Measurements from ENCODE around the gene SPG21.
"Not testable (repeated sequence)": the region's sequence is repeated elsewhere in the genome, so short reads cannot be mapped to it uniquely, and the experiment has no call there.

Gene SPG21, protein sequence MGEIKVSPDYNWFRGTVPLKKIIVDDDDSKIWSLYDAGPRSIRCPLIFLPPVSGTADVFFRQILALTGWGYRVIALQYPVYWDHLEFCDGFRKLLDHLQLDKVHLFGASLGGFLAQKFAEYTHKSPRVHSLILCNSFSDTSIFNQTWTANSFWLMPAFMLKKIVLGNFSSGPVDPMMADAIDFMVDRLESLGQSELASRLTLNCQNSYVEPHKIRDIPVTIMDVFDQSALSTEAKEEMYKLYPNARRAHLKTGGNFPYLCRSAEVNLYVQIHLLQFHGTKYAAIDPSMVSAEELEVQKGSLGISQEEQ

DNA sequence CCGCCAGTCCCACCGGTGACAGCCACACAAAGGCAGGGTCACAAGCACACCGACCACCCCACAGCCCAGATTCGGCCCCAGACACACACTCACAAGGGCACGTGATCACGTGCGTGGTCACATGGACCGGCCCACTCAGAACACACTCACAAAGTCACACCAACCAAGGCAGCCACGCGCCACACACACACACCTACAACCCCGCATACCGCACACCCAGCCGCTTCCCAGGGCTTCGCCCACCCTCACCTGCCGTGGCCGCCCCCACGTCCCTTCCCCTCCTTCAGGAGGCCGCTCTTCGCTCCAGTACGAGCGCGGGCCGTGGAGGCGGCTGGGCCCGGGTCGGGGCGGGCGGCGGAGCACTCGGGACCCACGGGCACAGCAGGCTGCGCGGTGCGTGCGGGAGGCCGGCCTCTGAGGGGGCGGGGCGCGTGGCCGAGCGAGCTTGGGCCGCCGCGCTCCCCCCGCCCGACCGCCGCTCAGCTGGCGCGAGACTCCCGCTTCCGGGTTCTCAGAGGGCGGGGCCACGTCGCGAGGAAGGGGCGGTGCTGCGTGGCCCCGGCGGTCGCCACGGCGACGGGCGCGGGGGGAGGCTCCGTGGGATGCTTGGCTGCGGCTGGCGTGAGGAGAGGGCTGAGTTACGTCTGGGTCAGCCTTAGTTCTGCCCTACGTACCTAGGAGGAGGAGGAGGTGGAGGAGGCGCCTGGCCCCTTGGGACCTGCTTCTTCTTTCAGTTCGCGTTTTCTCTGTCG lies at the start of gene SPG21:
Gene SPG21, minus strand, starts transcription at position 499 of the 752 bp plus-strand sequence. CDS start 6,345 bp downstream, outside the sequence.
- DNase-seq: peak; percentile 81

DNA sequence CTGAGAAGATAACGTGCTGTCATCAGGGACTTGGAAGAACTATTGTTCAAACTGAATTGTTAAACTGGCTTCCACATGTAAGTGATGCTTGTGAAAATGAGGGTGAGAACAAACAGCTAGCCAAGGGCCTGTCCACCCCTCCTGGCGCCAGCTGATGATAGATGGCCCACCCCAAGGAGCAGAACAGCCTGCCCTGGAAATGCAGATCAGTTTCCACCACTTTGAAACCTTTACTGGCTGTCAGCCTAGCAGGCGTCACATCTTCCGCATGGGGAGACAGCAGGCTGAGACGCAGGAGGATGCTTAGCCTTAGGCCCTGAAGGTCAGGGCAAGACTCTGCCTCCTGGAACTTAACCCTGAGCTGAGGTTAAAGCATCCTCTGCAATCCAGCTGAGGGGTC lies 49.1 kb upstream of the SPG21 start:
- DNase-seq: no peak

GRCh38 chr15:65038428-65038827 lies 48.7 kb upstream of the SPG21 start:
- no peak for DNase-seq

DNA sequence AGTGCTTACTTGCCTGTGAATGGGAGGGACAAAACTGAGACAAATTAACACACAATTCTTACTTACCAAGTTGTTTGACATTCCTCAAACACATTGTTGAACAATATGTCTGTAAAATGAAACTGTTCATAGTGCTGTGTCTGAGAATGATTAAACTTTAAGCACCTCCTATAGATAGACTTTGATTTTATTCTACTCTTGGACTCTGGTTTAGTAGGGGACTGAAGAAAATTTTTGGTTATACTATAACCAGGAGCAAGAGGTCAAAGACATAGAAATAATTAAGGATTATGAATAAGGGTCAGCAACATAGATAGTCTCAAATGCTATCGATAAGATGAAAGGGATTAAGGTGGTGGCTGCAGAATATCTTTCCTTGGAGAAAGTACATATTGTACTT lies 47.6 kb upstream of the SPG21 start:
- no peak for DNase-seq

- DNase-seq: no peak
These were observed 45.0 kb upstream of the SPG21 start for GRCh38 chr15:65034719-65035118.

DNA sequence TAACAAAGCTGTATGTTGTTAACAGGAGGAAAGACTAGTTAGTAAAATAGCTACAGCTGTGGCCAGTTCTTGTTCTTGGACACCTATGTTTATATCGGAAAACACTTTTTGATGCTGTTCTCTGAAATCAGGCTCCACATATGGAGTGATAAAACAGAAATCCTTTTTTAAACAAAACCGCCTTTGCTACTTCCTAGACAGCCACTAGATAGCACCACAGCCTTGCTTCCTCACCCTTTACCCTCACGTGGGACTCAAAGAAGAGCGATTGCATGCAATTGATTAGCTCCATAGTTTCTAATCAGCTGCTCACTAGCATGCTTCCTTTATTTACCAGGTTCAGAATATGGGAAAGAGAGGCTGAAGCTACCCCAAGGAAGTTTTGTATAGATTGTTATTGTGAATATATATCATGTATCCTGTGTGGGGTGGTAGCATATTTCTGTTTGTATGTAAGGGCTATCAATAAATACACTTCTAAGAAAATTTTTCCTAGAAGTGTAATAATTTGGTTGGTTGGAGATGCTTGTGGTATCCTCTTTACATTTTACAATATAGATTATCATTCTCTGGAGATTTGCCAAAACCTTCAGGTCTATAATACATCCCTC lies 44.0 kb upstream of the SPG21 start:
- DNase-seq: no peak

DNA sequence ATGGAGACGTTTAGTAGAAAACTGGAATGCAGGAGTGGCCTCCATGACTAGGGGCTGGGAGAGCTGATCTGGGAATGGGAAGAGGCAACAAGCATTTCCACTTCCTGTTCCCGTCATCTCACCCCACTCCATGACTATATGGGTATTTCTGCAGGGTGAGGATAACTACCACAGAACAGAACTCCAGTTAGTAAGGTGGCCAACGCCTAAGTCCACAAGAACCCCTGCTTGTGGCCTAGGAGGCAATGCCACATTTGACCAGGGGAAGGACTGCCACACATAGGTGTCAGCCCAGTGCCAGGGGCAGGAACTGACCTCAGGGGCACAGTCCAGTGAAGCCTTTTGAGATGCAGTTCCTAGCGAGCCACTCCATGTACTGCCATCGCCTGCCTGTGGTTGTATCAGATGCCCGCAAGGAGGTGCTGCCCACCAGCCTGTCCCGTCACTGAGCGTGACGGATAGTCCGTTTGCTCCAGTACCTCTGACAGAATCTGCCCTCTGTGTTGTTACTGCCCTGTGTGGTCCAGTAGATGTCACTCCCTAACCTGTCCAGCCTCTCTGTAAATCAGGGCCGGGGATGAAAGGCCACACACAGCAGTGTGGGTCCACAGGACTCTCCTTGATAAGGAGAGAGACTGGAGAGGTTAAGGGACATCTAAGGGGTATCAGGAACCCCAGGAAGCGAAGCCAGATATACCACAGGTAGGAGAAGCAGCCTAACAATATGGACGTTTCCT lies 43.3 kb upstream of the SPG21 start:
- peak; percentile 9 for DNase-seq

DNA sequence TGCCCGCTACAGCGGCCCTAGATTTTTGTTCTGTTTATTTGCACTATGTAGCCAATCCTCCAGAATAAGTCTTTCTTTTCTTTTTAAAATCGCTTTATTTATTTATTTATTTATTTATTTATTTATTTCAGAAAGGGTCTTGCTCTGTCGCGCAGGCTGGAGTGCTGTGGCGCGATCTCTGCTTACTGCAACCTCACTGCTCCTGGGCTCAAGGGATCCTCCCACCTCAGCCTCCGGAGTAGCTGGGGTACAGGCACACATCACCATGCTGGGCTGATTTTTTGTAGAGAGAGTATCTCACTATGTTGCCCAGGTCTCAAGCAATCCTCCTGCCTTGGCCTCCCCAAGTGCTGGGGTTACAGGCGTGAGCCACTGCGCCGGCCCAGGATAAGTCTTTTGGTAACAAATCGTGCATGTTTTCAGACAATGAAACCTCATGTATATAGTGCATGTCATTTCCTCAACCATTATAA lies 40.1 kb upstream of the SPG21 start:
- DNase-seq: no peak

DNA sequence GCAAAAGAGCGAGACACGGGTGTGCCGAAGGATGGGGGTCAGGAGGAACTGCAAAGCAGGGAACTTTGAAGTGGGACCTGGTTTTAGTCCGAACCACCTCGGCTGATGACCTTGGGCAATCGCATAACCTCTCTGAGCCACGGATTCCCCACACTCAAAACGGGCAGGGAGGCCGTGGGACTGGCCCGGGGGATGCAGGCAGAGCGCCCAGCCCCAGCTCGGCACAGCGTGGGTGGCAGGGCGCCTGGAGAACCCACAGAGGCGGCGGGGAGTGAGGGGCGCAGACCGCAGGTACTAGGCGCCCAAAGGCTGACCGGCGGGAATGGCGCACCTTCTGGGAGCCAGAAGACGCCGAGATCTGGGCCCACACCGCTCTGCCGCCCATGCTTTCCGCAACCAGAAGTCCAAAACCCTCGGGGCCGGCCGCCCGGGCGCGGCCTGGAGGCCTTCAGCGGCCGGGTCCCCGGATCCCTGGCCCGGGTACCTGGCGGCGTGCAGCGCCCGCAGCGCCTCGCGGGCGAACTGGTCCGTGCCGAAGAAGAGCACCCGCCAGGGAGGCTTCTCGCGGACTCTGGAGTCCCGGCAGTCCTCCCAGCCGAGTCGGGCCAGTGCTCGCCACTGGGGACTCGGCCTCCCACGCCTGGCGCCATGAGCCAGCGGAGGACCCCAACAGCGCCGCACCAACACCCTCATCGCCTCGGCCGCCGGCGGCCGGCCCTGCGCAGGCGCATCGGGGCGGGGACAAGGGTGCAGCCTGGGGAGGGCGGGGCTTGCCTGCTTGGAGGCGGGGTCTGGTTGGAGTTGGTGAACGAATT lies 39.4 kb upstream of the SPG21 start, which contains the start of gene MTFMT:
Gene MTFMT, minus strand, starts transcription at position 719 of the 815 bp plus-strand sequence. Its CDS starts 26 bp downstream, at position 693.
- DNase-seq: peak; percentile 96

GRCh38 chr15:65028338-65028737 lies 38.6 kb upstream of the SPG21 start:
- DNase-seq: no peak

DNA sequence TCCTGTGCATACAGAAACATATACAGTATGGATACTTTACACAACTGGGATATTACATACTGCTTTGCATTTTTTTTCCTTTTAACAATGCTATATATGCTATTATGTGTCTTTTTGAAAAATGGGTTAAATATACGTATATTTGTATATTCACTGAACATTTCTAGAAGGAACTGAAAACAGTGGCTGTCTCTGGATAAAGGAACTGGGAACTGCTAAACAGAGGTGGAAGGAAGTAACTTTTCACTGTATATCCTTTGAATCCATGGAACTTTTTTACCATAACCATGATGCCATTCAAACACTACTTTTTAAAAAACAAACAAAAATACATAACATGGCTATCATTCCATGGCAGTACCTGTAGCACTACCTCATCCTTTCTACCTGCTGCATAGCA lies 37.9 kb upstream of the SPG21 start:
- DNase-seq: no peak

DNA sequence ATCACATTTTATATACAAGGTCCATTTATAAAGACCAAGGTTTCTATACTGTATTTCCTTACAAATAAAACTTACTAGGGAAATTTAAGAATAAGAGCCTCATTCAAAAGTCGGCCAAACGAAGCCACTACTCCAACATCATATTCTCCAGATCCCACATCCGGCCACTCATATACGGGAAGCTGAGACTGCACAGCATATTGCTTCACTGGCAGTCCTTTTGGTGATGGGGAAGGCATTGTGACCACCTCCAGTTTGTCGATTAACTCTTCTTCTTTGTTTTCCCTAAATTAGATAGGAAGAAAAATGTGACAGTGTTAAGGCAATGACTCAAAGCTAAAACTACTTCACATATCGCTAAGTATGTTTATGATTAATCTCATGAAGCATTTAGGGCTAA lies 37.0 kb upstream of the SPG21 start:
- DNase-seq: no peak

DNA sequence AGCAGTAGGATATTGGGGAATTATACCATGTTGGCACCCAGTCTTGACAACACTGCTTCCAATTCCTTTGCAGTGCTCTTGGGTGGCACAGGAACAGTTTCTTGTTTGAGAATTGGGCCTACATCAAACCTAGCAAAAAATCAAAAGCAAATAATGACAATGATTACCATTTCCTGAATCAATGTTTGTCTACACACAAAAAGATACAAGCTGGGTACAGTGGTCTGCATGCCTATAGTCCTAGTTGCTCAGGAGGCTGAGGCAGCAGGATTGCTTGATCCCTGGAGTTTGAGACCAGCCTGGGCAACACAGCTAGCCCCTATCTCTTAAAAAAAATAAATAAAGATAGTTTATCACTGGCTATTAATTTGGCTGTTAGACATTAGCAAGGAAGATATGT lies 31.8 kb upstream of the SPG21 start:
- DNase-seq: no peak

- DNase-seq: no peak
These were observed 30.7 kb upstream of the SPG21 start for GRCh38 chr15:65020419-65020818.

DNA sequence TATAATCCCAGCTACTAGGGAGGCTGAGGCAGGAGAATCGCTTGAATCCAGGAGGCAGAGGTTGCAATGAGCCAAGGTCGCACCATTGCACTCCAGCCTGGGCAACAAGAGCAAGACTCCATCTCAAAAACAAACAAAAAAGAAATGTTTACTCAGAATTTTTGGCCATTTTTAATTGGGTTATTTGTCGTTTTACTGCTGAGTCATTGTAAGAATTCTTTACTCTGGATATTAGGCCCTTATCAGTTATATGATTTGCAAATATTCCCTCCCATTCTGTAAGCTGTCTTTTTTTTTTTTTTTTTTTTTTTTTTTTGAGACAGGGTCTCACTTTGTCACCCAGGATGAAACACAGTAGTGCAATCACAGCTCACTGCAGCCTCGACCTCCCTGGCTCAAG lies 21.5 kb upstream of the SPG21 start:
- DNase-seq: not testable (repeated sequence)

DNA sequence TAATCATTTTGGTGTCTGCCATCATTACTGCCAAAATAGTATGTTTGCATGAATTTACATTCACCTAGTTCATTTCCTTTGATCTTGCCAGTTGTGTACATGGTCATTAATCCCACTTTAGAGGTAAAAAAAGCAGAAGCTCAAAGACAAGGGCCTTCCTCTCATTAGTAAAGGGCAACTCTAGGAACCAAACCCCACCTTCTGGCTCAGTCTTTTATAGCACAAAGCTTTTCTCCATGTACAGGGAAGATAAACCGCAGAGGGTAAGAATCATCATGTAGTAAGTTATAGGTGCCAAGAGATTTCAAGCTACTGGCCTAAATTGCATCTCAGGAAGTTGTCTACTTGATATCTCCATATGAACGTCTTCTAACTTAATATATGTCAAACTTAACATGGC lies 19.3 kb upstream of the SPG21 start:
- DNase-seq: no peak

- no peak for DNase-seq
These were observed 17.2 kb upstream of the SPG21 start for GRCh38 chr15:65006876-65007275.

DNA sequence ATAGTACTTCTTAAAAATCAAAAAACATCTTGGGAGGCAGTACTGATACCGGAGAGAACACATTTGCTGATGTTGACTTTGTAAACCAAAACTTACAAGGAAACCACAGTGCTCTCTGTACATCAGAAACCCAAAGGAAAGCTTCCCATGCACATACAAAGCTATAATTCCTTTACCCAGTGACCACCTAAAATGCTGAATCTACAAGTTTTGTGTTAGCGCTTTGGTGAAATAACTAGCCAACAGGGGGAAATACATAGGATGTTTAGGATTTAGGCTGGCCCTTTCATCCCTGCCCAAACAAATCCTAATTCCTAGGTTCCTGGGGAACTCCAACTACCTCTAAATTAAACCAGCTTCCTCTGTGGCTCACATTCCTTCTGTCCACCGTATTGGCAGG lies 15.3 kb upstream of the SPG21 start:
- DNase-seq: no peak

DNA sequence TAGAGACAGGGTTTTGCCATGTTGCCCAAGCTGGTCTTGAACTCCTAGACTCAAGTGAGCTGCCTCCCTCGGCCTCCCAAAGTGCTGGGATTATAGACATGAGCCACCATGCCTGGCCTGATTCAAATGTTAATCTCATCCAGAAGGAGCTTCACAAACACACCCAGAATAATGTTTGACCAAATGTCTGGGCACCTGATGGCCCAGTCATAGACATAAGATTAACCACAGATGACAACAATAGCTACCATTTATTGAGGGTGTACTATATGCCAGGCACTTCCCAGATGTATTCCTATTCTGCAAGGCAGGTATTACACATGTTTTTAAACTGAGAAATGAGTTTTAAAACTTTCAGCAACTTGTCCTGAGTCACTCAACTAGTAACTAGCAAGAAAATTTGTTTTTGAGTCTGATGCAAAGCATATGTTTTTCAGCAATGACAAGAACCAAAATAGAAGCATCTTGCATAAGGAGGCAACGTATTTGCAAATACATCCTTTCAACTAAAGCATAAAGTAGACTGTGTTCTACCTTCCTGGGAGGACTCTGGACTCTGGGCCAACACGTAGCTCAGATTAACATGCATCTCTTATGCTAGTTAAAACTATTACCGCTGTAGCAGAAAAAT lies 8.1 kb upstream of the SPG21 start:
- no peak for DNase-seq

GRCh38 chr15:64997066-64997465 lies 7.4 kb upstream of the SPG21 start:
- no peak for DNase-seq

DNA sequence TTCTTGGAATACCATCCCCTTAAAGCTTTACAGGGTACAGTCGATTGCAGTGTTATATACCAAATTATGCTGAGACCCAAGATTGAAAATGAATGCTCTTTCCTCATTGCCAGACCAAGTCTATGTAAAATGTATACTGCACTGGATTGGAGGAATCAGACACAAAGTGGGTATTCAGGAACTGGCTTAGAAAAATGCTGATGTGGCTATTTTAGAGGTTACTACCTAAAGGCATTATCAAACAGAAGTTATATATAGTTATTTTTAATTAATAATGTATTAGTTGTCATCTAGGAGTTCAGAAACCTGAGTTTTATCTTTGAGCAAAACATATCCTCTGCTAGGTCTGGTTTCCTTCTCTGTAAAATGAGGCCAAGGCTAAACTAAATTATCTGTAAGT lies 3.6 kb upstream of the SPG21 start:
- no peak for DNase-seq

All from activated T-cell treated with anti-CD3 and anti-CD28 coated beads for 4 hours (primary cell).